Kidney (tissue), 14 donors: ENCODE data around the gene PIK3R2. TPM values are rescaled to one million over a fixed set of nuclear protein-coding genes. Genes with fewer than 3 reads are reported as not detected.

ENCODE experiments used
- DNase-seq, 5 donors: peaks; one replicate each; pipeline ENCODE4 v3.0.0-alpha.2; 2013 to 2020
- FAIRE-seq: peaks from 2 replicates; lab custom pipeline; 2012; peaks lifted over from hg19 to GRCh38; lab: Jason Lieb, UNC
- H3K27ac ChIP-seq, 2 donors: one replicate each; pipeline ENCODE4 v1.7.0; 2013; ENCODE audit warnings: low read depth in 2 of 2, low read length in 2 of 2, inconsistent platforms in 1 of 2
- H3K27me3 ChIP-seq: one replicate; pipeline ENCODE4 v1.7.1; 2013; ENCODE audit warnings: low read length, inconsistent platforms; ENCODE audit not compliant: control insufficient read depth, insufficient read depth
- H3K36me3 ChIP-seq, 3 donors: one replicate each; pipeline versions ENCODE4 v1.7.0 to v1.7.1; 2013; ENCODE audit warnings: low read length in 3 of 3, control low read depth in 1 of 3, inconsistent platforms in 1 of 3; ENCODE audit not compliant: insufficient read depth in 3 of 3, control insufficient read depth in 2 of 3
- H3K4me1 ChIP-seq, 3 donors: one replicate each; pipeline versions ENCODE4 v1.7.0 to v1.7.1; 2013; ENCODE audit warnings: low read length in 3 of 3, inconsistent platforms in 1 of 3, low read depth in 1 of 3; ENCODE audit not compliant: control insufficient read depth in 2 of 3, insufficient read depth in 2 of 3
- H3K4me3 ChIP-seq, 3 donors: one replicate each; pipeline versions ENCODE4 v1.7.0 to v1.8.1; 2013; ENCODE audit warnings: low read length in 3 of 3, control low read depth in 1 of 3, inconsistent platforms in 1 of 3
- H3K9ac ChIP-seq, 3 donors: one replicate each; pipeline versions ENCODE4 v1.7.0 to v1.7.1; 2013; ENCODE audit warnings: low read length in 3 of 3, control low read depth in 1 of 3, inconsistent platforms in 1 of 3
- H3K9me3 ChIP-seq, 3 donors: one replicate each; pipeline versions ENCODE4 v1.7.0 to v1.7.1; 2013; ENCODE audit warnings: low read length in 3 of 3, control low read depth in 1 of 3, inconsistent platforms in 1 of 3; ENCODE audit not compliant: control insufficient read depth in 2 of 3, insufficient read depth in 1 of 3
- intact Hi-C: fragments of 100-400 bp; cut with DNase I; formaldehyde crosslinking; loops from one replicate; pipeline ENCODE4 v1.11.1; 2022
- polyA plus RNA-seq: library from polyadenylated mRNA; stranded (reverse); fragments of 350-450 nt; fragmentation: Illumina TruSeq; extraction: RNeasy Lipid Tissue Mini Kit (QIAGEN cat#74804); gene quantifications from one replicate; pipeline ENCODE4 v1.2.3, GENCODE V29; 2014; ENCODE audit warnings: low read depth, low replicate concordance; ENCODE audit not compliant: insufficient read depth
- total RNA-seq: library from RNA; stranded (reverse); fragmentation: NEBNext Ultra II Directional; extraction: Animal tissue kit (Norgen Biotek cat#: 25700); gene quantifications from one replicate; pipeline ENCODE4 v1.2.1, GENCODE V29; 2021
- TF ChIP-seq, protein P1 (sequence below): IDR thresholded peaks from 3 replicates; pipeline ENCODE4 v1.5.1; 2012; ENCODE audit warnings: mild to moderate bottlenecking, moderate library complexity, borderline replicate concordance; ENCODE audit not compliant: insufficient read depth; ENCODE audit errors: extremely low read depth
- donor health status: control.
- donor health status: control.
- donor health status: control.
- donor health status: control.
- donor health status: control.
- donor health status: DM: yes; HTN: yes; CAD: no.
- donor health status: Normal renal cell carcinoma (clear cell type).

The PIK3R2 gene
- total and polyA plus RNA-seq, 2 donors from 2014 or later = 10.1 to 29.6 TPM

DNA sequence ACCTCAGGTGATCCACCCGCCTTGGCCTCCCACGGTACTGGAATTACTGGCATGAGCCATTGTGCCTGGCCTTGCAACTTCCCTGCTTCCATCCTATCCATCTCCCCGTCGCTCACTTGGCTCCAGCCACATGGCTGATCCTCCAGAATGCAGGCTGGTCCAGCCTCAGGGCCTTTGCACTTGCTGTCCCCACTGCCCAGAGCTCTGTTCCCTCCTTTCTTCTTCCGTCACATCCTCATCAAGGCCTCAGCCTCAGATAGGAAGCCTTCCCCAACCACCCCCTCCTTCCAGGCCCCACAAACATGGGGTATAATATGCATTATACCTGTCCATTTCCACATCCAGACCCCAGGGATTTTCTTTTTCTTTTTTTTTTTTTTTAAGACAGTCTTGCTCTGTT is 39.1 kb upstream of the PIK3R2 start:
- intact Hi-C loops = no loop called here
- FAIRE-seq = no peak
- no peak overlapping the region for H3K4me3 ChIP-seq

GRCh38 chr19:18114483-18114882 is 38.5 kb upstream of the PIK3R2 start:
- intact Hi-C loops = no loop called here
- H3K27me3 ChIP-seq = no peaks in the 10 kb centered on the region

More for the DNA sequence above, 39.1 kb upstream of the PIK3R2 start:
- Histone ChIP-seq H3K9me3 (no peaks in the 10 kb centered on the region), H3K9ac (no peak overlapping the region), H3K4me1 (peaks cover 0 to 29% (median 19%) of the 10 kb centered on the region in 3 donors), H3K36me3 (peaks cover 0 to 11% (median 3%) of the 10 kb centered on the region in 3 donors), H3K27me3 (no peaks in the 10 kb centered on the region), H3K27ac (no peak overlapping the region)
- DNase-seq = no peak
- TF ChIP-seq, protein P1, sequence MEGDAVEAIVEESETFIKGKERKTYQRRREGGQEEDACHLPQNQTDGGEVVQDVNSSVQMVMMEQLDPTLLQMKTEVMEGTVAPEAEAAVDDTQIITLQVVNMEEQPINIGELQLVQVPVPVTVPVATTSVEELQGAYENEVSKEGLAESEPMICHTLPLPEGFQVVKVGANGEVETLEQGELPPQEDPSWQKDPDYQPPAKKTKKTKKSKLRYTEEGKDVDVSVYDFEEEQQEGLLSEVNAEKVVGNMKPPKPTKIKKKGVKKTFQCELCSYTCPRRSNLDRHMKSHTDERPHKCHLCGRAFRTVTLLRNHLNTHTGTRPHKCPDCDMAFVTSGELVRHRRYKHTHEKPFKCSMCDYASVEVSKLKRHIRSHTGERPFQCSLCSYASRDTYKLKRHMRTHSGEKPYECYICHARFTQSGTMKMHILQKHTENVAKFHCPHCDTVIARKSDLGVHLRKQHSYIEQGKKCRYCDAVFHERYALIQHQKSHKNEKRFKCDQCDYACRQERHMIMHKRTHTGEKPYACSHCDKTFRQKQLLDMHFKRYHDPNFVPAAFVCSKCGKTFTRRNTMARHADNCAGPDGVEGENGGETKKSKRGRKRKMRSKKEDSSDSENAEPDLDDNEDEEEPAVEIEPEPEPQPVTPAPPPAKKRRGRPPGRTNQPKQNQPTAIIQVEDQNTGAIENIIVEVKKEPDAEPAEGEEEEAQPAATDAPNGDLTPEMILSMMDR = no peak

DNA sequence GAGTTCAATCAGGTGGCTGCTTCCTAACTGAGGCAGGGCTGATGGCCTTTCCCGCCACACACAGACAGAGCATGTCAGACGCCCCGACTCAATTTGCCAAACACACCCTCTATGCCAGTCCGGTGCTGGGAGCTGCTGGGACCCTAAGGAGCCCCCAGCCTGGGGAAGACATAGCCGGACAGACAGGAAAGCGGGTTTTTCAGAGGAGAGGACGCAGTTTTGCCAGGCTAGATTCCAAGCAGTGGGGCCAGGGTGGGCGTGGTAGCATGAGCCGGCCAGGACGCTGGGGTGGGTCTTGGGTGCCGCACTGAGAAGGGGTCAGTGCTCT is 35.6 kb upstream of the PIK3R2 start:
- DNase-seq (no peak), FAIRE-seq (no peak)
- intact Hi-C loops = no loop called here
- Histone ChIP-seq H3K9me3 (no peaks in the 10 kb centered on the region), H3K27me3 (no peaks in the 10 kb centered on the region), H3K27ac (no peak overlapping the region), H3K36me3 (peaks cover 0 to 9% (median 3%) of the 10 kb centered on the region in 3 donors), H3K4me3 (peak overlapping the region; percentile 45 to 47 (median 47)), H3K4me1 (peaks cover 0 to 15% (median 12%) of the 10 kb centered on the region in 3 donors), H3K9ac (peak overlapping the region in 1 of 3 donors; percentile 46)
- TF ChIP-seq, protein P1 = no peak

More at GRCh38 chr19:18114483-18114882, 38.5 kb upstream of the PIK3R2 start:
- peaks cover 0 to 24% (median 18%) of the 10 kb centered on the region in 3 donors for H3K4me1 ChIP-seq
- H3K9me3 ChIP-seq = no peaks in the 10 kb centered on the region
- FAIRE-seq (no peak), DNase-seq (no peak)
- no peak overlapping the region for H3K9ac ChIP-seq
- no peak overlapping the region for H3K4me3 ChIP-seq
- no peak overlapping the region for H3K27ac ChIP-seq
- TF ChIP-seq, protein P1 = no peak
- peaks cover 0 to 11% (median 3%) of the 10 kb centered on the region in 3 donors for H3K36me3 ChIP-seq
